Measurements from ENCODE around the gene EFR3B.
"Not testable (repeated sequence)": the region's sequence is repeated elsewhere in the genome, so short reads cannot be mapped to it uniquely, and the experiment has no call there.

The EFR3B gene

GRCh38 chr2:25098670-25099486 is 57.0 kb downstream of the EFR3B start:
- Mint-ChIP-seq H3K4me1 (ENCODE audit: low read depth) (peaks cover 24% of the 10 kb centered on the region), H3K4me3 (no peak overlapping the region), H3K9me3 (peaks cover 5% of the 10 kb centered on the region), H3K27ac (no peak overlapping the region), H3K27me3 (no peaks in the 10 kb centered on the region), H3K36me3 (ENCODE audit: low read depth) (no peaks in the 10 kb centered on the region)

GRCh38 chr2:25102352-25102751 is 60.5 kb downstream of the EFR3B start:
- not testable (repeated sequence) for H3K9me3 Mint-ChIP-seq; H3K27me3 Mint-ChIP-seq; H3K36me3 Mint-ChIP-seq (ENCODE audit: low read depth); H3K4me3 Mint-ChIP-seq; H3K27ac Mint-ChIP-seq
- H3K4me1 Mint-ChIP-seq (ENCODE audit: low read depth) = peaks cover 28% of the 10 kb centered on the region

GRCh38 chr2:25103287-25103871 is 61.5 kb downstream of the EFR3B start:
- H3K27ac Mint-ChIP-seq = no peak overlapping the region
- no peak overlapping the region for H3K4me3 Mint-ChIP-seq
- H3K9me3 Mint-ChIP-seq = peaks cover 5% of the 10 kb centered on the region
- no peaks in the 10 kb centered on the region for H3K36me3 Mint-ChIP-seq (ENCODE audit: low read depth)
- peaks cover 28% of the 10 kb centered on the region for H3K4me1 Mint-ChIP-seq (ENCODE audit: low read depth)
- H3K27me3 Mint-ChIP-seq = peaks cover 1% of the 10 kb centered on the region

GRCh38 chr2:25104736-25105135 is 62.9 kb downstream of the EFR3B start:
- Mint-ChIP-seq H3K4me3 (no peak overlapping the region), H3K27ac (no peak overlapping the region), H3K27me3 (peaks cover 3% of the 10 kb centered on the region), H3K9me3 (peaks cover 5% of the 10 kb centered on the region), H3K36me3 (ENCODE audit: low read depth) (no peaks in the 10 kb centered on the region), H3K4me1 (ENCODE audit: low read depth) (peaks cover 33% of the 10 kb centered on the region)

DNA sequence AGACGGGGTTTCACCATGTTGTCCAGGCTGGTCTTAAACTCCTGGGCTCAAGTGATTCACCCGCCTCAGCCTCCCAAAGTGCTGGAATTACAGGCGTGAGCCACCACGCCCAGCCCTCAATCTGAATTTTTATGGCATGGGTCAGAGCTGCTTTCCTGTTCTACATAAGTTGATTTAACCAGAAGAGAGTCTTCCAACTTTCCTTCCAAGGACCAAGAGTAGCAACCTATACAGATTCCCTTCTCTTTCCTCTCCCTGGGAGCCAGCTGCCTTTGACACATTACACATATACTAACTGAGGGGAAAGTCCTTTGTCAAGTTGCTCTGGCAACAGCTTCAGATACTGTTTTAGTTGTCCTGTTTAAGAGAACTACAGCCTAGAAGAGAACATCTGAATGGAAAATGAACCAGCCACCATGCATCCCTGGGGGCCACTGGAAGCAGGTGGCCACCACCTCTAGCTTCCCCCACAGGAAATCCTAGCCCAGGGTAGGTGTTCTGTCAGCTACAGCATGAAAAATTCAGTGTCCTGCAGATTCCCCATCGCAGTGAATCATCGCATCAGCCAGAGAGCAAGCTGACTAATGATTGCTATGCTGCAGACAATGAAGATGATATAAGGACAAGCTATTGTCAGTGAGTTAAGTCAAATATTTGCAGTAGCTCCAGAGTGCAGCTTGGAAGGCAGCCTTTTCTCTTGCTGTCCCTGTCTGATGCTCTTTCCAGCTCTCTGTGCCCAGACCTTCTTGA is 63.6 kb downstream of the EFR3B start:
- peaks cover 33% of the 10 kb centered on the region for H3K4me1 Mint-ChIP-seq (ENCODE audit: low read depth)
- peaks cover 3% of the 10 kb centered on the region for H3K27me3 Mint-ChIP-seq
- no peaks in the 10 kb centered on the region for H3K36me3 Mint-ChIP-seq (ENCODE audit: low read depth)
- peaks cover 5% of the 10 kb centered on the region for H3K9me3 Mint-ChIP-seq
- no peak overlapping the region for H3K4me3 Mint-ChIP-seq
- no peak overlapping the region for H3K27ac Mint-ChIP-seq

DNA sequence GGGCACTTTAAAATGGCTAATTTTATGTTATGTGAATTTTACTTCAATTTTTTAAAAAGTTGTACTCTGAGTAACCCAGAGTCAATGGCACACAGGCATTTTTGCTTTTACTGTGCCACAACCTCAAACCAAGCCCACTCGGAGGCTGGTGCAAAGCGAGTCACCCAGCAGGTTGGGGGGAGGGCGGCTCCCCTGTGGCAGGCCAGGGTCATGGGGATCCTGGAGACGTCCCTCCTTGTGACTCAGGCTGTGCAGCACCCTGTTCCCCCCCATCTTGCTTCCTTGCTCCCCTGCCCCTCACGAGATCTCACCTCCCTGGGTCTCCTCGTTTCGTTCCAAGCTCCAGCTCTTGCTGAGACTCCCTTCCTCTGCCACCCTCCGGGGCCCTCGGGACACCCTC is 67.9 kb downstream of the EFR3B start:
- H3K36me3 Mint-ChIP-seq (ENCODE audit: low read depth) = no peaks in the 10 kb centered on the region
- no peak overlapping the region for H3K27ac Mint-ChIP-seq
- no peaks in the 10 kb centered on the region for H3K9me3 Mint-ChIP-seq
- no peak overlapping the region for H3K4me3 Mint-ChIP-seq
- peaks cover 13% of the 10 kb centered on the region for H3K4me1 Mint-ChIP-seq (ENCODE audit: low read depth)
- peaks cover 7% of the 10 kb centered on the region for H3K27me3 Mint-ChIP-seq

GRCh38 chr2:25112113-25112512 is 70.2 kb downstream of the EFR3B start:
- no peaks in the 10 kb centered on the region for H3K9me3 Mint-ChIP-seq
- peaks cover 7% of the 10 kb centered on the region for H3K27me3 Mint-ChIP-seq
- no peak overlapping the region for H3K27ac Mint-ChIP-seq
- peaks cover 5% of the 10 kb centered on the region for H3K4me1 Mint-ChIP-seq (ENCODE audit: low read depth)
- no peaks in the 10 kb centered on the region for H3K36me3 Mint-ChIP-seq (ENCODE audit: low read depth)
- H3K4me3 Mint-ChIP-seq = no peak overlapping the region

DNA sequence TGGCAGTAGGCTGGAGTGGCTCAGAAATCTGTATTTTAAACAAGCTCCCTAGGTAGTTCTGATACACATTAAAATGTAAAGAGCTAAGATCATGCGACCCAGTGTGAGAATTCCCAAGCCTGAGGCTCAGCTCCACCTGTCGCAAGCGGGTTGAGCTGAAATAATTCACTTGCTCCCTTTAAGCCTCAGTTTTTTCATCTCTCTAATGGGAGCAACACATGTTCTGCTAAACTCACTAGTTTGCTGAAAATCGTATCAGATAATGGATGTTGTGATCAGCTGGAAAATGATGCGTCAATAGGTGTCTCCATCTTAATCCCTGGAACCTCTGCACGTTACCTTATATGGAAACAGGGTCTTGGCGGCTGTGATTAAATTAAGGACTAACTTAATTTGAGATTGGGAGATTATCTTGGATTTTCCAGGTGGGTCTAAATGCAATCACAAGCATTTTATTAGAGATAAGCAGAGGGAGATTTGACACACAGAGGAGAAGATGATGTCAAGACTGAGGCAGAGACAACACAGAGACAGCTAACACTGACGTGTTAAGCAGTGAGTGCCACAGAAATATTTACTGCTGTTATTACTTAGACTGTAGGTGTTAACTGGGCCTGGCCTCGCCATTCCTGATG is 73.5 kb downstream of the EFR3B start:
- no peak overlapping the region for H3K27ac Mint-ChIP-seq

GRCh38 chr2:25115902-25116301 is 74.0 kb downstream of the EFR3B start:
- no peaks in the 10 kb centered on the region for H3K4me1 Mint-ChIP-seq (ENCODE audit: low read depth)
- no peak overlapping the region for H3K27ac Mint-ChIP-seq
- H3K9me3 Mint-ChIP-seq = no peaks in the 10 kb centered on the region
- peaks cover 7% of the 10 kb centered on the region for H3K27me3 Mint-ChIP-seq
- H3K36me3 Mint-ChIP-seq (ENCODE audit: low read depth) = no peaks in the 10 kb centered on the region
- H3K4me3 Mint-ChIP-seq = no peak overlapping the region

More for the DNA sequence above, 73.5 kb downstream of the EFR3B start:
- no peak overlapping the region for H3K4me3 Mint-ChIP-seq
- no peaks in the 10 kb centered on the region for H3K36me3 Mint-ChIP-seq (ENCODE audit: low read depth)
- peaks cover 7% of the 10 kb centered on the region for H3K27me3 Mint-ChIP-seq
- H3K4me1 Mint-ChIP-seq (ENCODE audit: low read depth) = no peaks in the 10 kb centered on the region
- H3K9me3 Mint-ChIP-seq = no peaks in the 10 kb centered on the region

- Mint-ChIP-seq H3K4me3 (no peak overlapping the region), H3K36me3 (ENCODE audit: low read depth) (no peaks in the 10 kb centered on the region), H3K27ac (no peak overlapping the region), H3K4me1 (ENCODE audit: low read depth) (no peaks in the 10 kb centered on the region), H3K27me3 (peaks cover 4% of the 10 kb centered on the region), H3K9me3 (no peaks in the 10 kb centered on the region)
Measured at GRCh38 chr2:25116956-25117355, 75.1 kb downstream of the EFR3B start.

DNA sequence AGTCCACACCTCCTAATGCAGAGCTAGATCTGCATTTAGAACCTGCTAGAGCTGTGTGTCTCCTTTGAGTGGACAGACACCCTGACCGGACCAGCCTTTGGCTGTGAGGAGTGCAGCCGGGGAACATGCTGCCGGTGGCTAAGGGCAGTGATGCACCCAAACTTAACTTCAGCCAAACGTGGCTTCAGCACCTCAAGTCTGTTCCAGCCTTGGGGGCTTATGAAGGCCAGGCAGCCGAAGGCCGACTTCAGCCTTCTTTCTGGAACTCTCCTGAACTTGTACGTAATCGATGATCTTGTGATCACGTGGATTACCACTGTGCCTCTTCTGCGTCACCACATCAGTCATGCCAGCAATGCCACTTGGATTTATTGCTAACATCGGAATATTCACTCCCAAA is 77.4 kb downstream of the EFR3B start:
- Mint-ChIP-seq H3K27me3 (peaks cover 10% of the 10 kb centered on the region), H3K9me3 (no peaks in the 10 kb centered on the region), H3K36me3 (ENCODE audit: low read depth) (no peaks in the 10 kb centered on the region), H3K4me3 (no peak overlapping the region), H3K27ac (no peak overlapping the region), H3K4me1 (ENCODE audit: low read depth) (no peaks in the 10 kb centered on the region)

DNA sequence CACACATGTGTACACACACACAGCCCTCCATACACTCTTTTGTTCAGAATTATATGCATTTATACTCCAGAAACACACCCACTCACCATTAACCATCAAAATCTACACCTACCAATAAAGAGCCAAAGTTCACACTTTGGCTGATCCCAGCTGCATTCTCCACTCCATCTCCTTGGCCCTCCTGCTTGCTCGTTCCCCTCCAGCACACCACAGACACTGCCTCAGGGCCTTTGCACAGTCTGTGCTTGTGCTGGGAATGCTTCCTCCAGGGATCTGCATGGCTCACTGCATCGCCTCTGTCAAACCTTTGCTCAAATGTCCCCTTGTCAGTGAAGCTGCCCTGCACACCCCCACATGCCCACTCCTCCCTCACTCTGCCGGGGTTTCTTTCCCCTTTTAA is 80.5 kb downstream of the EFR3B start:
- no peaks in the 10 kb centered on the region for H3K4me1 Mint-ChIP-seq (ENCODE audit: low read depth)
- H3K9me3 Mint-ChIP-seq = no peaks in the 10 kb centered on the region
- no peak overlapping the region for H3K27ac Mint-ChIP-seq
- H3K36me3 Mint-ChIP-seq (ENCODE audit: low read depth) = no peaks in the 10 kb centered on the region
- H3K27me3 Mint-ChIP-seq = peaks cover 10% of the 10 kb centered on the region
- H3K4me3 Mint-ChIP-seq = no peak overlapping the region

- no peaks in the 10 kb centered on the region for H3K36me3 Mint-ChIP-seq (ENCODE audit: low read depth)
- H3K27me3 Mint-ChIP-seq = peaks cover 7% of the 10 kb centered on the region
- no peaks in the 10 kb centered on the region for H3K4me1 Mint-ChIP-seq (ENCODE audit: low read depth)
- no peak overlapping the region for H3K27ac Mint-ChIP-seq
- no peak overlapping the region for H3K4me3 Mint-ChIP-seq
- no peaks in the 10 kb centered on the region for H3K9me3 Mint-ChIP-seq
Measured at GRCh38 chr2:25123682-25124081, 81.8 kb downstream of the EFR3B start.

DNA sequence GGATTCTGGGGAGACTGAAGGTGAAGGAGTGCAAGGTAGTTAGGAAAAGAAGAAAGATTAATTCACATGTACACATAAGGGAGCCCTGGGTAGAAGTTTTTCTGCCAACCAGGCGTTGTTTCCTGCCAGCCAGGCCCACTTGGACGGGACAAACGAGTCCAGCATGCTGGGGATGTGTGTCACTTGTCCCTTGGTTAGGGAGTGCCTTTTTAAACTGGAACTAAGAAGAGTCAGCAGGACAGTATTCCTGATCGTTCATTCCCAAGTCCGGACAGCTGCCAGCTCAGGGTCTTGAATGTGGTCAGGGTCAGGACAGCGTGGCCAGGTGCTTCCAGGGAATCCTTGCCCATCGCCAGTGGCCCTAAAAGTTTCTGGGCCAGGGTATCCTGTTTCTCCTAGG is 83.3 kb downstream of the EFR3B start:
- H3K4me3 Mint-ChIP-seq = no peak overlapping the region
- H3K9me3 Mint-ChIP-seq = no peaks in the 10 kb centered on the region
- H3K36me3 Mint-ChIP-seq (ENCODE audit: low read depth) = no peaks in the 10 kb centered on the region
- no peak overlapping the region for H3K27ac Mint-ChIP-seq
- H3K4me1 Mint-ChIP-seq (ENCODE audit: low read depth) = peaks cover 8% of the 10 kb centered on the region
- peaks cover 16% of the 10 kb centered on the region for H3K27me3 Mint-ChIP-seq

- peaks cover 24% of the 10 kb centered on the region for H3K27me3 Mint-ChIP-seq
- H3K4me3 Mint-ChIP-seq = no peak overlapping the region
- H3K9me3 Mint-ChIP-seq = no peaks in the 10 kb centered on the region
- H3K36me3 Mint-ChIP-seq (ENCODE audit: low read depth) = no peaks in the 10 kb centered on the region
- H3K4me1 Mint-ChIP-seq (ENCODE audit: low read depth) = peaks cover 8% of the 10 kb centered on the region
- H3K27ac Mint-ChIP-seq = no peak overlapping the region
Measured at GRCh38 chr2:25125976-25126375, 84.1 kb downstream of the EFR3B start.
